ENCODE results near the gene ITIH4. TPM values are rescaled to one million over a fixed set of nuclear protein-coding genes. Genes with fewer than 3 reads are reported as not detected.

ITIH4 gene
- total RNA-seq, 2 donors from 2014 or later = 2.1 to 7.3 TPM

DNA sequence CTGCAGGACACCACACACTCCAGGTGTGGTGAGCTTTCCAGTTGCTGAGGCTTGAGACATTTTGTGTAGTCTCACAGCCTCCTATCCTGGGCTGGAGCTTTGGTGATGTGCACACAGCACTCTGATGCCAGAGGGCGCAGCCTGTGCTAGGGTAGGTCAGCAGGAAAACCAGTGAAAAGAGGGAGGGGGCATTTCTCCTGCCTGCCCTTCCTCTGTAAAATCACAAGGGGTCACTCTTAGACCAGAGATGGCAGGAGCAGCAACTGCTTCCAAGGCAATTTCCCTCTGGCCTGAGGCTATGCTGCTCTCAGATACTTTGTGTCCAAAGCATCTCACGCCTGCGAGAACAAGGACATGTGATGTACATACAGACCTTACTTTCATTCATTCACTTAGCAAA is 20.9 kb upstream of the ITIH4 start:
- no peaks in the 10 kb centered on the region for H3K36me3 ChIP-seq
- H3K27ac ChIP-seq = no peak overlapping the region
- no peaks in the 10 kb centered on the region for H3K9me3 ChIP-seq
- no peak for DNase-seq
- H3K4me1 ChIP-seq = no peaks in the 10 kb centered on the region
- H3K4me3 ChIP-seq = no peak overlapping the region
- H3K9ac ChIP-seq (ENCODE audit: low read depth in 2 of 2, low read length in 2 of 2) = no peak overlapping the region
- peak; percentile 22 for TF ChIP-seq CTCF (IDR thresholded peaks at IDR 0.05)
- intact Hi-C loops (cut with DNase I) = loop anchor here (5.0 to 10.0 kb wide), 2 partner anchors 81 to 223 kb away; no protein-coding TSS in a partner anchor
- no peaks in the 10 kb centered on the region for H3K27me3 ChIP-seq

GRCh38 chr3:52849656-52850055 is 19.2 kb upstream of the ITIH4 start:
- Histone ChIP-seq H3K9ac (ENCODE audit: low read depth in 2 of 2, low read length in 2 of 2) (no peak overlapping the region), H3K27me3 (no peaks in the 10 kb centered on the region), H3K27ac (no peak overlapping the region), H3K9me3 (no peaks in the 10 kb centered on the region), H3K4me3 (no peak overlapping the region), H3K36me3 (no peaks in the 10 kb centered on the region), H3K4me1 (no peaks in the 10 kb centered on the region)
- DNase-seq = no peak
- intact Hi-C loops (cut with DNase I) = loop anchor here (5.0 to 10.0 kb wide), 2 partner anchors 83 to 225 kb away; no protein-coding TSS in a partner anchor
- no peak for TF ChIP-seq CTCF (IDR thresholded peaks at IDR 0.05)

- intact Hi-C loops (cut with DNase I) = no loop called here
- Histone ChIP-seq H3K36me3 (no peaks in the 10 kb centered on the region), H3K4me3 (no peak overlapping the region), H3K4me1 (no peaks in the 10 kb centered on the region), H3K27me3 (no peaks in the 10 kb centered on the region), H3K27ac (no peak overlapping the region), H3K9ac (ENCODE audit: low read depth in 2 of 2, low read length in 2 of 2) (no peak overlapping the region), H3K9me3 (no peaks in the 10 kb centered on the region)
- no peak for DNase-seq
- TF ChIP-seq CTCF (IDR thresholded peaks at IDR 0.05) = no peak
Observed at GRCh38 chr3:52848617-52849016, 18.1 kb upstream of the ITIH4 start.

GRCh38 chr3:52847726-52848125 is 17.3 kb upstream of the ITIH4 start:
- intact Hi-C loops (cut with DNase I) = no loop called here
- no peak for DNase-seq
- H3K27me3 ChIP-seq = no peaks in the 10 kb centered on the region
- no peaks in the 10 kb centered on the region for H3K36me3 ChIP-seq
- H3K4me3 ChIP-seq = no peak overlapping the region
- no peak for TF ChIP-seq CTCF (IDR thresholded peaks at IDR 0.05)
- no peaks in the 10 kb centered on the region for H3K4me1 ChIP-seq
- no peak overlapping the region for H3K9ac ChIP-seq (ENCODE audit: low read depth in 2 of 2, low read length in 2 of 2)
- H3K9me3 ChIP-seq = no peaks in the 10 kb centered on the region
- H3K27ac ChIP-seq = no peak overlapping the region

- Histone ChIP-seq H3K36me3 (no peaks in the 10 kb centered on the region), H3K9me3 (no peaks in the 10 kb centered on the region), H3K27ac (no peak overlapping the region), H3K9ac (ENCODE audit: low read depth in 2 of 2, low read length in 2 of 2) (no peak overlapping the region), H3K4me3 (no peak overlapping the region), H3K4me1 (no peaks in the 10 kb centered on the region), H3K27me3 (no peaks in the 10 kb centered on the region)
- DNase-seq = no peak
- intact Hi-C loops (cut with DNase I) = no loop called here
- TF ChIP-seq CTCF (IDR thresholded peaks at IDR 0.05) = no peak
Observed at GRCh38 chr3:52847241-52847640, 16.8 kb upstream of the ITIH4 start.
